ENCODE data around the gene SOX4.

SOX4 gene

GRCh38 chr6:21588481-21589351, 4.8 kb upstream of the SOX4 start:
- no peaks in the 10 kb centered on the region for H3K9me3 ChIP-seq (replicated peaks in 1 of 2; ENCODE audit: control insufficient read depth in 2 of 2, insufficient read depth in 1 of 2, low read depth in 1 of 2, low read length in 2 of 2)
- H3K23ac ChIP-seq (ENCODE audit: low read depth, low read length, poor library complexity) = no peak overlapping the region
- no peak overlapping the region for H2BK12ac ChIP-seq (ENCODE audit: low read length)
- H3K79me1 ChIP-seq (ENCODE audit: low read depth, low read length) = no peaks in the 10 kb centered on the region
- no peak overlapping the region for H2BK15ac ChIP-seq (ENCODE audit: low read length)
- no peaks in the 10 kb centered on the region for H3K27me3 ChIP-seq (ENCODE audit: control insufficient read depth in 3 of 3, insufficient read depth in 3 of 3, low read depth in 1 of 3, low read length in 3 of 3)
- peak overlapping the region; percentile 63 to 82 for H3K4me3 ChIP-seq (ENCODE audit: low read length in 2 of 2)
- no peak overlapping the region for H2AK5ac ChIP-seq (ENCODE audit: low read depth, low read length)
- H3K18ac ChIP-seq (ENCODE audit: low read length) = peak overlapping the region; percentile 99
- DNase-seq (ENCODE audit: low spot score) = peak; percentile 70
- H2BK5ac ChIP-seq (ENCODE audit: low read length) = peak overlapping the region; percentile 99
- no peak overlapping the region for H2BK120ac ChIP-seq (ENCODE audit: low read depth, low read length)
- no peak overlapping the region for H4K8ac ChIP-seq (ENCODE audit: low read depth, low read length)
- H4K91ac ChIP-seq (ENCODE audit: low read depth, low read length, poor library complexity) = no peak overlapping the region
- no peak overlapping the region for H3K4ac ChIP-seq (ENCODE audit: low read length)
- no CpG with 5 or more reads among the region's 53 CpGs for WGBS, 2 donors (ENCODE audit: extremely low coverage in 2 of 2, insufficient read length in 2 of 2, insufficient replicate concordance in 1 of 2)
- peak overlapping the region; percentile 92 for H3K27ac ChIP-seq (replicated peaks; ENCODE audit: low read length)
- H3K4me2 ChIP-seq (ENCODE audit: insufficient read depth, low read length, poor library complexity, severe bottlenecking) = peak overlapping the region; percentile 99
- H3K36me3 ChIP-seq (replicated peaks in 1 of 2; ENCODE audit: control insufficient read depth in 2 of 2, insufficient read depth in 2 of 2, low read length in 2 of 2) = no peaks in the 10 kb centered on the region
- peak overlapping the region; percentile 96 for H2AFZ ChIP-seq (ENCODE audit: low read length)
- no peak overlapping the region for H3K14ac ChIP-seq (ENCODE audit: low read length)
- H3K9ac ChIP-seq (ENCODE audit: low read depth, low read length, poor library complexity) = peak overlapping the region; percentile 96
- H3K4me1 ChIP-seq (ENCODE audit: control insufficient read depth in 2 of 2, insufficient read depth in 1 of 2, low read depth in 1 of 2, low read length in 2 of 2) = peaks cover 6 to 11% of the 10 kb centered on the region in 2 donors

GRCh38 chr6:21589352-21590345, 3.9 kb upstream of the SOX4 start:
- peak; percentile 82 for DNase-seq (ENCODE audit: low spot score)
- Histone ChIP-seq H3K4me1 (ENCODE audit: control insufficient read depth in 2 of 2, insufficient read depth in 1 of 2, low read depth in 1 of 2, low read length in 2 of 2) (peaks cover 6 to 11% of the 10 kb centered on the region in 2 donors), H3K4me3 (ENCODE audit: low read length in 2 of 2) (peak overlapping the region; percentile 63 to 78), H2BK12ac (ENCODE audit: low read length) (no peak overlapping the region), H4K8ac (ENCODE audit: low read depth, low read length) (no peak overlapping the region), H3K27ac (replicated peaks; ENCODE audit: low read length) (no peak overlapping the region), H2AFZ (ENCODE audit: low read length) (peak overlapping the region; percentile 96), H3K14ac (ENCODE audit: low read length) (no peak overlapping the region), H4K91ac (ENCODE audit: low read depth, low read length, poor library complexity) (no peak overlapping the region), H3K18ac (ENCODE audit: low read length) (no peak overlapping the region), H3K36me3 (replicated peaks in 1 of 2; ENCODE audit: control insufficient read depth in 2 of 2, insufficient read depth in 2 of 2, low read length in 2 of 2) (no peaks in the 10 kb centered on the region), H3K23ac (ENCODE audit: low read depth, low read length, poor library complexity) (no peak overlapping the region), H3K9ac (ENCODE audit: low read depth, low read length, poor library complexity) (no peak overlapping the region), H2BK120ac (ENCODE audit: low read depth, low read length) (no peak overlapping the region), H3K9me3 (replicated peaks in 1 of 2; ENCODE audit: control insufficient read depth in 2 of 2, insufficient read depth in 1 of 2, low read depth in 1 of 2, low read length in 2 of 2) (no peaks in the 10 kb centered on the region), H3K4me2 (ENCODE audit: insufficient read depth, low read length, poor library complexity, severe bottlenecking) (peak overlapping the region; percentile 54), H3K27me3 (ENCODE audit: control insufficient read depth in 3 of 3, insufficient read depth in 3 of 3, low read depth in 1 of 3, low read length in 3 of 3) (no peaks in the 10 kb centered on the region), H2AK5ac (ENCODE audit: low read depth, low read length) (no peak overlapping the region), H3K4ac (ENCODE audit: low read length) (no peak overlapping the region), H3K79me1 (ENCODE audit: low read depth, low read length) (peaks cover 2% of the 10 kb centered on the region), H2BK5ac (ENCODE audit: low read length) (no peak overlapping the region), H2BK15ac (ENCODE audit: low read length) (no peak overlapping the region)
- no CpG with 5 or more reads among the region's 17 CpGs for WGBS, 2 donors (ENCODE audit: extremely low coverage in 2 of 2, insufficient read length in 2 of 2, insufficient replicate concordance in 1 of 2)

- no peak overlapping the region for H3K4me3 ChIP-seq (ENCODE audit: low read length in 2 of 2)
- H3K36me3 ChIP-seq (replicated peaks in 1 of 2; ENCODE audit: control insufficient read depth in 2 of 2, insufficient read depth in 2 of 2, low read length in 2 of 2) = no peaks in the 10 kb centered on the region
- no peak overlapping the region for H3K4ac ChIP-seq (ENCODE audit: low read length)
- no peak overlapping the region for H4K8ac ChIP-seq (ENCODE audit: low read depth, low read length)
- H2AK5ac ChIP-seq (ENCODE audit: low read depth, low read length) = no peak overlapping the region
- H2BK12ac ChIP-seq (ENCODE audit: low read length) = no peak overlapping the region
- no peak overlapping the region for H3K14ac ChIP-seq (ENCODE audit: low read length)
- H2AFZ ChIP-seq (ENCODE audit: low read length) = no peak overlapping the region
- H3K9ac ChIP-seq (ENCODE audit: low read depth, low read length, poor library complexity) = no peak overlapping the region
- peaks cover 6 to 11% of the 10 kb centered on the region in 2 donors for H3K4me1 ChIP-seq (ENCODE audit: control insufficient read depth in 2 of 2, insufficient read depth in 1 of 2, low read depth in 1 of 2, low read length in 2 of 2)
- H3K27ac ChIP-seq (replicated peaks; ENCODE audit: low read length) = no peak overlapping the region
- no peaks in the 10 kb centered on the region for H3K27me3 ChIP-seq (ENCODE audit: control insufficient read depth in 3 of 3, insufficient read depth in 3 of 3, low read depth in 1 of 3, low read length in 3 of 3)
- no peak overlapping the region for H2BK15ac ChIP-seq (ENCODE audit: low read length)
- no peak overlapping the region for H3K4me2 ChIP-seq (ENCODE audit: insufficient read depth, low read length, poor library complexity, severe bottlenecking)
- H3K23ac ChIP-seq (ENCODE audit: low read depth, low read length, poor library complexity) = no peak overlapping the region
- H2BK5ac ChIP-seq (ENCODE audit: low read length) = no peak overlapping the region
- H3K9me3 ChIP-seq (replicated peaks in 1 of 2; ENCODE audit: control insufficient read depth in 2 of 2, insufficient read depth in 1 of 2, low read depth in 1 of 2, low read length in 2 of 2) = no peaks in the 10 kb centered on the region
- H3K18ac ChIP-seq (ENCODE audit: low read length) = no peak overlapping the region
- peaks cover 5% of the 10 kb centered on the region for H3K79me1 ChIP-seq (ENCODE audit: low read depth, low read length)
- no peak for DNase-seq (ENCODE audit: low spot score)
- no peak overlapping the region for H2BK120ac ChIP-seq (ENCODE audit: low read depth, low read length)
- no CpG with 5 or more reads among the region's 1 CpG for WGBS, 2 donors (ENCODE audit: extremely low coverage in 2 of 2, insufficient read length in 2 of 2, insufficient replicate concordance in 1 of 2)
- no peak overlapping the region for H4K91ac ChIP-seq (ENCODE audit: low read depth, low read length, poor library complexity)
Observed at GRCh38 chr6:21590346-21590745, 3.2 kb upstream of the SOX4 start.

- Histone ChIP-seq H3K14ac (ENCODE audit: low read length) (no peak overlapping the region), H3K9me3 (replicated peaks in 1 of 2; ENCODE audit: control insufficient read depth in 2 of 2, insufficient read depth in 1 of 2, low read depth in 1 of 2, low read length in 2 of 2) (no peaks in the 10 kb centered on the region), H2AK5ac (ENCODE audit: low read depth, low read length) (no peak overlapping the region)
Observed at GRCh38 chr6:21591446-21591845, 2.1 kb upstream of the SOX4 start.

More at GRCh38 chr6:21591446-21591845, 2.1 kb upstream of the SOX4 start:
- WGBS, 2 donors (ENCODE audit: extremely low coverage in 2 of 2, insufficient read length in 2 of 2, insufficient replicate concordance in 1 of 2) = no CpG with 5 or more reads among the region's 2 CpGs
- Histone ChIP-seq H3K4me2 (ENCODE audit: insufficient read depth, low read length, poor library complexity, severe bottlenecking) (no peak overlapping the region), H2AFZ (ENCODE audit: low read length) (no peak overlapping the region), H2BK5ac (ENCODE audit: low read length) (no peak overlapping the region), H3K27me3 (ENCODE audit: control insufficient read depth in 3 of 3, insufficient read depth in 3 of 3, low read depth in 1 of 3, low read length in 3 of 3) (no peaks in the 10 kb centered on the region), H3K79me1 (ENCODE audit: low read depth, low read length) (peaks cover 5% of the 10 kb centered on the region), H3K27ac (replicated peaks; ENCODE audit: low read length) (no peak overlapping the region), H3K18ac (ENCODE audit: low read length) (no peak overlapping the region), H3K9ac (ENCODE audit: low read depth, low read length, poor library complexity) (no peak overlapping the region), H3K36me3 (replicated peaks in 1 of 2; ENCODE audit: control insufficient read depth in 2 of 2, insufficient read depth in 2 of 2, low read length in 2 of 2) (peaks cover 8 to 10% of the 10 kb centered on the region in 2 donors), H3K4me3 (ENCODE audit: low read length in 2 of 2) (no peak overlapping the region), H3K23ac (ENCODE audit: low read depth, low read length, poor library complexity) (no peak overlapping the region), H2BK12ac (ENCODE audit: low read length) (no peak overlapping the region), H4K91ac (ENCODE audit: low read depth, low read length, poor library complexity) (no peak overlapping the region), H2BK15ac (ENCODE audit: low read length) (no peak overlapping the region), H2BK120ac (ENCODE audit: low read depth, low read length) (no peak overlapping the region), H3K4me1 (ENCODE audit: control insufficient read depth in 2 of 2, insufficient read depth in 1 of 2, low read depth in 1 of 2, low read length in 2 of 2) (peaks cover 6 to 11% of the 10 kb centered on the region in 2 donors), H3K4ac (ENCODE audit: low read length) (no peak overlapping the region), H4K8ac (ENCODE audit: low read depth, low read length) (no peak overlapping the region)
- DNase-seq (ENCODE audit: low spot score) = no peak
